HG03520 (cell line): ENCODE data around the gene SIRT7.

Experiments used
- ATAC-seq: cut with Tn5 transposase; IDR thresholded peaks from one replicate; pipeline ENCODE4 v1.9.1; 2021; ENCODE audit warnings: mild to moderate bottlenecking, moderate library complexity; ENCODE audit not compliant: unreplicated experiment

SIRT7 gene

GRCh38 chr17:81917565-81918332, at the start of gene SIRT7:
TSS of gene SIRT7 (minus strand) at chr17:81918176. CDS start at chr17:81918131, 45 bp downstream.
- ATAC-seq: peak; percentile 63

- ATAC-seq: no peak
Observed at GRCh38 chr17:81967244-81967532, 49.2 kb upstream of the SIRT7 start.

- no peak for ATAC-seq
Observed at GRCh38 chr17:81966343-81967243, 48.6 kb upstream of the SIRT7 start.

- no peak for ATAC-seq
Observed at GRCh38 chr17:81964081-81964849, 46.3 kb upstream of the SIRT7 start.

GRCh38 chr17:81962499-81963441, 44.8 kb upstream of the SIRT7 start:
- ATAC-seq: no peak

- ATAC-seq: no peak
Observed at GRCh38 chr17:81961521-81962498, 43.8 kb upstream of the SIRT7 start.

- ATAC-seq: no peak
Observed at GRCh38 chr17:81961087-81961511, 43.1 kb upstream of the SIRT7 start, which contains the start of gene NOTUM. TSS of gene NOTUM (minus strand) at chr17:81961187. CDS start at chr17:81960909, 278 bp downstream.

- ATAC-seq: no peak
Observed at GRCh38 chr17:81960130-81960958, 42.4 kb upstream of the SIRT7 start.

- no peak for ATAC-seq
Observed at GRCh38 chr17:81959362-81960129, 41.6 kb upstream of the SIRT7 start.

- no peak for ATAC-seq
Observed at GRCh38 chr17:81958633-81959342, 40.8 kb upstream of the SIRT7 start.

- ATAC-seq: no peak
Observed at GRCh38 chr17:81957691-81958432, 39.9 kb upstream of the SIRT7 start.

GRCh38 chr17:81956607-81957589, 38.9 kb upstream of the SIRT7 start:
- no peak for ATAC-seq

GRCh38 chr17:81955756-81956544, 38.0 kb upstream of the SIRT7 start:
- ATAC-seq: no peak
